ENCODE measurements around the gene POLR2J. TPM values are rescaled to one million over a fixed set of nuclear protein-coding genes. Genes with fewer than 3 reads are reported as not detected.
"Not testable (repeated sequence)": the region's sequence is repeated elsewhere in the genome, so short reads cannot be mapped to it uniquely, and the experiment has no call there.

The POLR2J gene
- total RNA-seq, 2 experiments from 2014 or later, result 62.4 to 68.6 TPM

- intact Hi-C loops (cut with micrococcal nuclease; ENCODE audit: unreplicated experiment), result not testable (repeated sequence)
Observed at GRCh38 chr7:102481962-102482361, 3.2 kb upstream of the POLR2J start.

GRCh38 chr7:102479982-102480637 lies 1.4 kb upstream of the POLR2J start:
- POLR2A ChIA-PET; H3K36me3 ChIP-seq (ENCODE audit: insufficient read depth, low read length); H3K4me2 ChIP-seq (ENCODE audit: low read length); DNase-seq (ENCODE audit: low spot score); H3K9me3 ChIP-seq (ENCODE audit: low read length); intact Hi-C loops (cut with micrococcal nuclease; ENCODE audit: unreplicated experiment); H4K20me1 ChIP-seq (ENCODE audit: insufficient read depth, low read length); CTCF ChIA-PET (ENCODE audit: unreplicated experiment); H3K4me1 ChIP-seq (ENCODE audit: insufficient read depth, low read length, poor library complexity, severe bottlenecking); H2AFZ ChIP-seq (ENCODE audit: low read length); H3K9me2 ChIP-seq (ENCODE audit: insufficient read depth, low read length); H3K79me2 ChIP-seq (ENCODE audit: insufficient read depth, low read depth, low read length); BruUV-seq (replicated peaks); H3K4me3 ChIP-seq (ENCODE audit: low read depth, low read length, poor library complexity, severe bottlenecking); H3K27ac ChIP-seq (ENCODE audit: low read depth, low read length, poor library complexity, severe bottlenecking): not testable (repeated sequence)
- peak; percentile 30 for TF ChIP-seq CTCF (conservative IDR thresholded peaks at IDR 0.05; ENCODE audit: low read length)

More at GRCh38 chr7:102481962-102482361, 3.2 kb upstream of the POLR2J start:
- H3K9me3 ChIP-seq (ENCODE audit: low read length); H3K4me1 ChIP-seq (ENCODE audit: insufficient read depth, low read length, poor library complexity, severe bottlenecking); H3K27ac ChIP-seq (ENCODE audit: low read depth, low read length, poor library complexity, severe bottlenecking); H3K36me3 ChIP-seq (ENCODE audit: insufficient read depth, low read length); H3K4me2 ChIP-seq (ENCODE audit: low read length); H4K20me1 ChIP-seq (ENCODE audit: insufficient read depth, low read length); H3K9me2 ChIP-seq (ENCODE audit: insufficient read depth, low read length); H2AFZ ChIP-seq (ENCODE audit: low read length); H3K79me2 ChIP-seq (ENCODE audit: insufficient read depth, low read depth, low read length); DNase-seq (ENCODE audit: low spot score); BruUV-seq (replicated peaks); CTCF ChIA-PET (ENCODE audit: unreplicated experiment); POLR2A ChIA-PET; H3K4me3 ChIP-seq (ENCODE audit: low read depth, low read length, poor library complexity, severe bottlenecking): not testable (repeated sequence)

- POLR2A ChIA-PET; H3K27ac ChIP-seq (ENCODE audit: low read depth, low read length, poor library complexity, severe bottlenecking); intact Hi-C loops (cut with micrococcal nuclease; ENCODE audit: unreplicated experiment); CTCF ChIA-PET (ENCODE audit: unreplicated experiment); H3K79me2 ChIP-seq (ENCODE audit: insufficient read depth, low read depth, low read length); H3K9me2 ChIP-seq (ENCODE audit: insufficient read depth, low read length); H3K4me2 ChIP-seq (ENCODE audit: low read length); H3K36me3 ChIP-seq (ENCODE audit: insufficient read depth, low read length); DNase-seq (ENCODE audit: low spot score); BruUV-seq (replicated peaks); H4K20me1 ChIP-seq (ENCODE audit: insufficient read depth, low read length); H2AFZ ChIP-seq (ENCODE audit: low read length); H3K4me1 ChIP-seq (ENCODE audit: insufficient read depth, low read length, poor library complexity, severe bottlenecking); H3K9me3 ChIP-seq (ENCODE audit: low read length); H3K4me3 ChIP-seq (ENCODE audit: low read depth, low read length, poor library complexity, severe bottlenecking): not testable (repeated sequence)
Observed at GRCh38 chr7:102479209-102479584, 475 bp upstream of the POLR2J start.

- intact Hi-C loops (cut with micrococcal nuclease; ENCODE audit: unreplicated experiment); H2AFZ ChIP-seq (ENCODE audit: low read length); BruUV-seq (replicated peaks); H4K20me1 ChIP-seq (ENCODE audit: insufficient read depth, low read length); H3K4me2 ChIP-seq (ENCODE audit: low read length); H3K4me3 ChIP-seq (ENCODE audit: low read depth, low read length, poor library complexity, severe bottlenecking); DNase-seq (ENCODE audit: low spot score); CTCF ChIA-PET (ENCODE audit: unreplicated experiment); H3K9me3 ChIP-seq (ENCODE audit: low read length); H3K27ac ChIP-seq (ENCODE audit: low read depth, low read length, poor library complexity, severe bottlenecking); H3K4me1 ChIP-seq (ENCODE audit: insufficient read depth, low read length, poor library complexity, severe bottlenecking); H3K79me2 ChIP-seq (ENCODE audit: insufficient read depth, low read depth, low read length); H3K9me2 ChIP-seq (ENCODE audit: insufficient read depth, low read length); POLR2A ChIA-PET: not testable (repeated sequence)
- H3K36me3 ChIP-seq (ENCODE audit: insufficient read depth, low read length), result peaks cover 36% of the 10 kb centered on the region
Observed at GRCh38 chr7:102474736-102475435, 3.8 kb downstream of the POLR2J start.

GRCh38 chr7:102474116-102474515 lies 4.6 kb downstream of the POLR2J start:
- intact Hi-C loops (cut with micrococcal nuclease; ENCODE audit: unreplicated experiment), result not testable (repeated sequence)

More at GRCh38 chr7:102474116-102474515, 4.6 kb downstream of the POLR2J start:
- H3K9me2 ChIP-seq (ENCODE audit: insufficient read depth, low read length); BruUV-seq (replicated peaks); H2AFZ ChIP-seq (ENCODE audit: low read length); H3K27ac ChIP-seq (ENCODE audit: low read depth, low read length, poor library complexity, severe bottlenecking); H3K4me3 ChIP-seq (ENCODE audit: low read depth, low read length, poor library complexity, severe bottlenecking); H3K4me2 ChIP-seq (ENCODE audit: low read length); H3K9me3 ChIP-seq (ENCODE audit: low read length); CTCF ChIA-PET (ENCODE audit: unreplicated experiment); H4K20me1 ChIP-seq (ENCODE audit: insufficient read depth, low read length); H3K79me2 ChIP-seq (ENCODE audit: insufficient read depth, low read depth, low read length); POLR2A ChIA-PET; H3K4me1 ChIP-seq (ENCODE audit: insufficient read depth, low read length, poor library complexity, severe bottlenecking); DNase-seq (ENCODE audit: low spot score): not testable (repeated sequence)
- peaks cover 43% of the 10 kb centered on the region for H3K36me3 ChIP-seq (ENCODE audit: insufficient read depth, low read length)

All from OCI-LY7 (cell line).